Testis (tissue), 2 donors: ENCODE measurements around the gene NEO1.

Experiments
- CTCF ChIP-seq, 3 experiments: fragments of 450-650 bp in 2 of 3; fragments of 200-600 bp in 1 of 3; sonication (generic) in 1 of 3; IDR thresholded peaks; one replicate each; pipeline ENCODE4 v1.5.1; 2016 to 2019; ENCODE audit warnings: antibody characterized with exemption in 3 of 3, mild to moderate bottlenecking in 2 of 3, moderate library complexity in 1 of 3
- POLR2A ChIP-seq: fragments of 450-650 bp; IDR thresholded peaks from one replicate; pipeline ENCODE4 v1.6.1; 2017; ENCODE audit warnings: antibody characterized with exemption, mild to moderate bottlenecking, moderate library complexity

GRCh38 chr15:73005446-73005845 lies 46.8 kb upstream of the NEO1 start:
- no peak for TF ChIP-seq CTCF (IDR thresholded peaks at IDR 0.05)
- no peak for TF ChIP-seq POLR2A
